GM18867 (cell line): Measurements from ENCODE around the gene STAT3.
"Not testable (repeated sequence)": the region's sequence is repeated elsewhere in the genome, so short reads cannot be mapped to it uniquely, and the experiment has no call there.

Experiments
- ATAC-seq: cut with Tn5 transposase; IDR thresholded peaks from one replicate; pipeline ENCODE4 v1.9.1; 2021; ENCODE audit warnings: mild to moderate bottlenecking, moderate library complexity; ENCODE audit not compliant: unreplicated experiment

STAT3 gene

GRCh38 chr17:42409523-42410318 is 21.5 kb upstream of the STAT3 start:
- no peak for ATAC-seq

- ATAC-seq = no peak
These were observed 19.8 kb upstream of the STAT3 start for GRCh38 chr17:42408061-42408460.

- ATAC-seq = no peak
These were observed 19.1 kb upstream of the STAT3 start for GRCh38 chr17:42407289-42407836.

GRCh38 chr17:42406615-42407288 is 18.5 kb upstream of the STAT3 start:
- ATAC-seq = no peak

GRCh38 chr17:42405963-42406495 is 17.8 kb upstream of the STAT3 start:
- ATAC-seq = no peak

DNA sequence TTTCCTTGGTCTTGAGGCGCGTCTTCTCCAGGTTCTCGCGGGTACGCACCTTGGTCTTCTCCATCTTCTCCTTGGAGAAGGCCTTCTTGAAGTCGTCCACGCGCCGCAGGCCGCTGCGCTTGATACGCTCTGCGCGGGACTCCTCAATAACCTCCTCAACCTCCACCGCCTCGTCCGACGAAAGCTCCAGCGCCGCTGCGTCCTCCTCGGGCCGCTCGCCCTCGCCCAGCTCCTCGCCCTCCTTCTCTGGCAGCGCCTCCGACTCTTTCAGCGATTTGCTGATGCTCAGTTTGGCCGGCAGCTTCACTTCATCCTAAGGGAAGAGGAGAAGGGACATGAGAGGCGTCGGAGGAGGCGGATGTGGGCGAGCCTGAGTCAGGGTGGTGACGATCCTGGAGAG is 16.8 kb upstream of the STAT3 start:
- ATAC-seq = no peak

DNA sequence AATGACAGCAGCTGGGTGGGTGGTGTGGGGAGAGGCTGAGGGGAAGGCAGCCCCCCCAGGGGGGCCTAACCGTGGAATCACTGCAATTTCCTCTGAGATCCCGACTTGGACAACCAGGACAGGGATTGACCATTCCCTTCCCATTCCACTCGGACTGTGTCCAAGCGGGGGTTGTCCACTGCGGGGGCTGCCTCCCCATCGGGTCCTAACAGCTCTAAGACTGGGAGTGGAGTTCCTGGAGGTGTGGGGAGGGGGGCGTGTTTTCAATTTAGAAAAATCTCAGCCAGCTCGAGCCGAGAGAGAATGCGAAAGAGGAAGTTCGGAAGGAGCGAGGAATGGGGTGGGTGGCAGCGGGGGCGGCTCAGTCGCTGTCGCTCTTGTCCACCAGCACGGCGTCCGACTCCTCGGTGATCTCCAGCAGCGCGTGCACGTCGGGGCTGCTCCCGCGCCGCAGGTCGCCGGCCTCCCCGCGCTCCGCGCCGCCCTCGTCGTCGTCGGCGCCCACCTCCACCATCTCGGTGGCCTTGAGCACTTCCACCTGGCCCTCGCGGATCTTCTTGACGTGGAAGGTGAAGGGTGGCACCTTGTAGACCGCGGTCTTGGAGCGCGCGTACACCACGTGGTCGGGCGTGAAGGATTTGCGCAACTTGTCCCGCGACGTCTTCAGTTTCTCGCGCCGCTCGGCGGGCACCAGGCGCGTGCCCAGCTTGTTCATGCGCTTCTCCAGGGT is 16.2 kb upstream of the STAT3 start:
- ATAC-seq = no peak

- ATAC-seq = no peak
These were observed 14.9 kb upstream of the STAT3 start for GRCh38 chr17:42403150-42403549.

DNA sequence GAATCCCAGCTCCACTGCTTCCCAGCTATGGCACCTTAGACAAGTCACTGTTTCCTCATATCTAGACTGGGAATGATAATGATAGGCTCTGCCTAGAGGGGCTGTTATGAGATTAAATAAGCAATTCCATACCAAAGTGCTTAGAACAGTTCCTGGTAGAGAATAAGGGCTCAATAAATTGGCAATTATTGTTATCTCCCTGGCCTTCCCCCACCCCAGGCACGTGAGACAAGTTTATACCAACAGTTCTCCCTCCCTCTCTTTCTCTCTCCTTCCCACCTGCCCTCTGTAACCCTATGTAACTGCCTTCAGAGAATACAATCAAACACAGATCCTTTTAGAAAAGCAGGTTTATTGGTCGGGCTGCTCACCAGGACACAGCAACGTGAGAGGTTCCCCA is 13.9 kb upstream of the STAT3 start:
- no peak for ATAC-seq

DNA sequence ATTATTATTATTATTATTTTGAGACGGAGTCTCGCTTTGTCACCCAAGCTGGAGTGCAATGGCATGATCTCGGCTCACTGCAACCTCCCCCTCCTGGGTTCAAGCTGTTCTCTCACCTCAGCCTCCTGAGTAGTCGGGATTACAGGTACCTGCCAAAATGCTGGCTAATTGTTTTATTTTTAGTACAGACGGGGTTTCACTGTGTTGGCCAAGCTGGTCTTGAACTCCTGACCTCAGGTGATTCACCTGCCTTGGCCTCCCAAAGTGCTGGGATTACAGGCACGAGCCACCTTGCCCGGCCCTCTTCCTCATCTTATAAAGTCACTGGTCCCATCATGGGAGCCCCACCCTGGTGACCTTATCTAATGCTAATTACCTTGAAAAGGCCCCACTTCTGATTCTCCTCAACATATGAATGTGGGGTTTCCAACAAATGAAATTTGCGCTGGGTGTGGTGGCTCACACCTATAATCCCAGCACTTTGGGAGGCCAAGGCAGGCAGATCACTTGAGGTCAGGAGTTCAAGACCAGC is 12.7 kb upstream of the STAT3 start:
- not testable (repeated sequence) for ATAC-seq

GRCh38 chr17:42399948-42400843 is 12.0 kb upstream of the STAT3 start:
- ATAC-seq = no peak

GRCh38 chr17:42399121-42399520 is 10.9 kb upstream of the STAT3 start:
- ATAC-seq = no peak

- ATAC-seq = not testable (repeated sequence)
These were observed 7.4 kb upstream of the STAT3 start for GRCh38 chr17:42395601-42396000.

GRCh38 chr17:42394838-42395237 is 6.6 kb upstream of the STAT3 start:
- no peak for ATAC-seq

DNA sequence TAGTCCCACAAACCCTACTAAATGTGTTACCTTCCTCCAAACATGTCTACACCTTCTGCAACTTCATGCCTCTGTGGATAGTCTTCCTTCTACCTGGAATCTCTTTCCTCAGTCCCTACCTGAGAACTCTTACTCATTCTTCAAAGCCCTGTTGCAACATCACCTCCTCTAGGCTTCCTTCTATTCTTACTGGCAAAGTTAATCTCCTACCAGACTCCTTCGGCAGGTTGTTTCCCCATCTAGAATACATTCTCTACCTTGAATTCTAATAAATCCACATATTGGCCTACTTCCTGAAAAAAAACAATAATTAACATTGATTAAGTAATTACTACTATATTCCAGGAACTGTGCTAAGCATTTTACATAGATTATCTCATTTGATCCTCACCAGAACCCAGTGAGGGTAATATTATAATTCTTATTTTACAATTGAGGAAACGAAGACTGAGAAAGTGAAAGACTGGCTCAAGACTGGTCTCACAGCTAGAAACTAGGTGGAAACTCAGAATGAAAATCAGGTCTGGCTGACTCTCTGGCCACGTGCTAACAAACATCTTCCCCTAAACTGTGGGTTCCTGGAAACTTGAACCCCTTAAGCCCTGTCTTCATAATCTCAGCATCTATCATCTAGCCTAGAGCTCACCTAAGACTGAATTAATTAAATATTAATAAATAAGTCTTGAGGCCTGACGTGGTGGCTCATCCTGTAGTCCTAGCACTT is 4.6 kb upstream of the STAT3 start:
- no peak for ATAC-seq

DNA sequence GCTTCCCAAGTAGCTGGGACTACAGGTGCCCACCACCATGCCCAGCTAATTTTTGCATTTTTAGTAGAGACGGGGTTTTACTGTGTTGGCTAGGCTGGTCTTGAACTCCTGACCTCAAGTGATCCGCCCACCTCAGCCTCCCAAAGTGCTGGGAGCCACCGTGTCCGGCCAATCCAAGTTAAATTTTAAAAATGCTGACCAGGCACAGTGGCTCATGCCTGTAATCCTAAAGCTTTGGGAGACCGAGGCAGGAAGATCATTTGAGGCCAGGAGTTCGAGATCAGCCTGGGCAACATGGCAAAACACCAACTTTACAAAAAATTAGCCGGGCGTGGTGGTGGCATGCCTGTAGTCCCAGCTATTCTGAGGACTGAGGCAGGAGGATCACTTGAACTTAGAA is 3.2 kb upstream of the STAT3 start:
- ATAC-seq = not testable (repeated sequence)

- no peak for ATAC-seq
These were observed 1.7 kb upstream of the STAT3 start for GRCh38 chr17:42389899-42390298.

DNA sequence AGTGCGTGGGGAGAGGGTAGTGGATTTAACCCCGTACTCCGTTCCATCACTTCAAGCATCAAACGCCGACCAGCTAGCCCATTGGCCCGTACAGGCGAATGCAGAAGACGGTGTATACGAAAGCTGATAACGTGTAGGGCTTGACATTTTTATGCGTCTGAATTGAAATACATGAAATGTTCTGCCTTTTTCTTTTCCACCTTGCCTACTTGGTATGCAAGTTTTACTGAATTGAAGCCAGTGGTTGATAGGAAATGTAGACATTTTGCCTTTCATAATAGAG is 834 bp upstream of the STAT3 start:
- no peak for ATAC-seq

- peak; percentile 4 for ATAC-seq
These were observed 421 bp downstream of the STAT3 start for GRCh38 chr17:42387661-42388380.
